DND-41 (cell line): ENCODE results near the gene LRP1.

ENCODE experiments used
- ATAC-seq: fragments of 200-7000 bp; cut with Tn5 transposase; 3 replicates; pipeline ENCODE4 v1.9.1; 2021; ENCODE audit warnings: low read depth; ENCODE audit not compliant: insufficient read depth
- DNase-seq: peaks from one replicate; pipeline ENCODE4 v3.0.0-alpha.2; 2020
- H2AFZ ChIP-seq: 2 replicates; pipeline ENCODE4 v1.6.0; 2012; ENCODE audit warnings: low read depth, low read length
- H3K27ac ChIP-seq: 2 replicates; pipeline ENCODE4 v1.5.1; 2012; ENCODE audit warnings: low read length, inconsistent platforms
- H3K27me3 ChIP-seq: fragments of 200-600 bp; sonication (generic); 2 replicates; pipeline ENCODE4 v1.6.0; 2012; ENCODE audit warnings: low read length, mild to moderate bottlenecking, inconsistent platforms; ENCODE audit not compliant: insufficient read depth, poor library complexity
- H3K36me3 ChIP-seq: 2 replicates; pipeline ENCODE4 v1.5.1; 2012; ENCODE audit warnings: low read length, inconsistent platforms; ENCODE audit not compliant: insufficient read depth
- H3K4me1 ChIP-seq: 2 replicates; pipeline ENCODE4 v1.5.1; 2012; ENCODE audit warnings: mild to moderate bottlenecking, low read length; ENCODE audit not compliant: insufficient read depth
- H3K4me2 ChIP-seq: 2 replicates; pipeline ENCODE4 v1.6.0; 2012; ENCODE audit warnings: mild to moderate bottlenecking, moderate library complexity, low read length, inconsistent platforms; ENCODE audit not compliant: insufficient read depth
- H3K4me3 ChIP-seq, 2 experiments: fragments of 200-600 bp in 1 of 2; shearing (Covaris generic) in 1 of 2; 2 replicates each; pipeline ENCODE4 v1.5.1; 2012 to 2016; ENCODE audit warnings: inconsistent platforms in 2 of 2, low read length in 2 of 2, mild to moderate bottlenecking in 2 of 2, low read depth in 1 of 2, moderate library complexity in 1 of 2
- H3K79me2 ChIP-seq: 2 replicates; pipeline ENCODE4 v1.6.0; 2012; ENCODE audit warnings: low read length, inconsistent platforms; ENCODE audit not compliant: insufficient read depth
- H3K9ac ChIP-seq: 2 replicates; pipeline ENCODE4 v1.6.0; 2012; ENCODE audit warnings: low read depth, mild to moderate bottlenecking, inconsistent platforms, low read length, moderate library complexity
- H3K9me3 ChIP-seq: 2 replicates; pipeline ENCODE4 v1.5.1; 2012; ENCODE audit warnings: low read length, moderate library complexity, mild to moderate bottlenecking, inconsistent platforms; ENCODE audit not compliant: insufficient read depth, severe bottlenecking
- H4K20me1 ChIP-seq: 2 replicates; pipeline ENCODE4 v1.6.0; 2012; ENCODE audit warnings: low read length; ENCODE audit not compliant: insufficient read depth
- EZH2 ChIP-seq: IDR thresholded peaks from 3 replicates; pipeline ENCODE4 v1.6.1; 2012; ENCODE audit warnings: borderline replicate concordance, low read depth, mild to moderate bottlenecking, moderate library complexity, low read length, inconsistent platforms; ENCODE audit not compliant: severe bottlenecking
- TF ChIP-seq, protein P1 (sequence below): IDR thresholded peaks from 2 replicates; pipeline ENCODE4 v1.5.1; 2012; ENCODE audit warnings: borderline replicate concordance, low read length, moderate library complexity, mild to moderate bottlenecking; ENCODE audit not compliant: poor library complexity, severe bottlenecking; ENCODE audit errors: extremely low read depth

LRP1 gene

GRCh38 chr12:57194253-57194652, 66.0 kb downstream of the LRP1 start:
- DNase-seq (no peak), ATAC-seq (no peak)
- H3K4me1 ChIP-seq: no peaks in the 10 kb centered on the region
- H3K27me3 ChIP-seq: no peaks in the 10 kb centered on the region
- no peak overlapping the region for H3K9ac ChIP-seq
- H4K20me1 ChIP-seq: no peaks in the 10 kb centered on the region; the same call in 1 of the 2 replicates
- H2AFZ ChIP-seq: no peak overlapping the region
- no peaks in the 10 kb centered on the region for H3K79me2 ChIP-seq
- no peak overlapping the region for H3K4me3 ChIP-seq
- no peaks in the 10 kb centered on the region for H3K36me3 ChIP-seq
- H3K4me2 ChIP-seq: no peak overlapping the region
- no peak overlapping the region for H3K27ac ChIP-seq
- H3K9me3 ChIP-seq: no peaks in the 10 kb centered on the region
- TF ChIP-seq, protein P1, sequence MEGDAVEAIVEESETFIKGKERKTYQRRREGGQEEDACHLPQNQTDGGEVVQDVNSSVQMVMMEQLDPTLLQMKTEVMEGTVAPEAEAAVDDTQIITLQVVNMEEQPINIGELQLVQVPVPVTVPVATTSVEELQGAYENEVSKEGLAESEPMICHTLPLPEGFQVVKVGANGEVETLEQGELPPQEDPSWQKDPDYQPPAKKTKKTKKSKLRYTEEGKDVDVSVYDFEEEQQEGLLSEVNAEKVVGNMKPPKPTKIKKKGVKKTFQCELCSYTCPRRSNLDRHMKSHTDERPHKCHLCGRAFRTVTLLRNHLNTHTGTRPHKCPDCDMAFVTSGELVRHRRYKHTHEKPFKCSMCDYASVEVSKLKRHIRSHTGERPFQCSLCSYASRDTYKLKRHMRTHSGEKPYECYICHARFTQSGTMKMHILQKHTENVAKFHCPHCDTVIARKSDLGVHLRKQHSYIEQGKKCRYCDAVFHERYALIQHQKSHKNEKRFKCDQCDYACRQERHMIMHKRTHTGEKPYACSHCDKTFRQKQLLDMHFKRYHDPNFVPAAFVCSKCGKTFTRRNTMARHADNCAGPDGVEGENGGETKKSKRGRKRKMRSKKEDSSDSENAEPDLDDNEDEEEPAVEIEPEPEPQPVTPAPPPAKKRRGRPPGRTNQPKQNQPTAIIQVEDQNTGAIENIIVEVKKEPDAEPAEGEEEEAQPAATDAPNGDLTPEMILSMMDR: no peak
- TF ChIP-seq EZH2: no peak

DNA sequence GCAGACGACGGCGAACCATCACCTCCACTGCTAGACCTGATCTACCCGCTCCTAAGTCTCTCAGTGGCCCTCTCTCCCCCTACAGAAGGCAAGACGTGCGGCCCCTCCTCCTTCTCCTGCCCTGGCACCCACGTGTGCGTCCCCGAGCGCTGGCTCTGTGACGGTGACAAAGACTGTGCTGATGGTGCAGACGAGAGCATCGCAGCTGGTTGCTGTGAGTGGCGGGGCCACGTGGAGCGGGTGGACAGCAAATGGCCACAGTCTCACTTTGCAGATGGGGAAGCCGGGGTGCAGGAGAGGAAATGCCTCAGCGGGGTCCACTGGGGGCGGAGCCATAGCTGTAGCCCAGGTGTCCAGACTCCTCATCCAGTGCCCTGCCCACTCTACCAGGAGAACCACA, 66.9 kb downstream of the LRP1 start:
- no peak for ATAC-seq
- Histone ChIP-seq H3K27ac (no peak overlapping the region), H3K36me3 (no peaks in the 10 kb centered on the region), H2AFZ (no peak overlapping the region), H3K9ac (no peak overlapping the region), H4K20me1 (no peaks in the 10 kb centered on the region; the same call in 1 of the 2 replicates), H3K4me3 (no peak overlapping the region), H3K4me1 (no peaks in the 10 kb centered on the region), H3K4me2 (no peak overlapping the region), H3K9me3 (no peaks in the 10 kb centered on the region), H3K27me3 (no peaks in the 10 kb centered on the region), H3K79me2 (no peaks in the 10 kb centered on the region)
- DNase-seq: no peak
- TF ChIP-seq EZH2: no peak
- TF ChIP-seq, protein P1: no peak

DNA sequence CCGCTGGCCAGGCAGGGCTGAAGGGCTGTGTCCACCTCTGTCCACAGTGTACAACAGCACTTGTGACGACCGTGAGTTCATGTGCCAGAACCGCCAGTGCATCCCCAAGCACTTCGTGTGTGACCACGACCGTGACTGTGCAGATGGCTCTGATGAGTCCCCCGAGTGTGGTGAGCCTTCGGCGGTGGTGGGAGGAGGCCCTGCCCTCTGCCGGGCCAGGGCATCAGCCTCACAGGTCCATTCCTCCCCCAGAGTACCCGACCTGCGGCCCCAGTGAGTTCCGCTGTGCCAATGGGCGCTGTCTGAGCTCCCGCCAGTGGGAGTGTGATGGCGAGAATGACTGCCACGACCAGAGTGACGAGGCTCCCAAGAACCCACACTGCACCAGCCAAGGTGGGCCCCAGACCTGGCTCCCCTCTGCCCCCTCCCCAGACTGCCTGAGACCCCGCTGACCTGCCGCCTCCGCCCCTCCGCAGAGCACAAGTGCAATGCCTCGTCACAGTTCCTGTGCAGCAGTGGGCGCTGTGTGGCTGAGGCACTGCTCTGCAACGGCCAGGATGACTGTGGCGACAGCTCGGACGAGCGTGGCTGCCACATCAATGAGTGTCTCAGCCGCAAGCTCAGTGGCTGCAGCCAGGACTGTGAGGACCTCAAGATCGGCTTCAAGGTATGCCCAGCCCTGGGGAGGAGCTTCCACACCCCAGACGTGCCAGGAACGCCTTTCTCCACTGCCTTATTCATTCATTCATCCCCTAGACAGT, 67.5 kb downstream of the LRP1 start:
- Histone ChIP-seq H3K9ac (no peak overlapping the region), H3K4me1 (no peaks in the 10 kb centered on the region), H3K27ac (no peak overlapping the region), H3K79me2 (no peaks in the 10 kb centered on the region), H3K9me3 (no peaks in the 10 kb centered on the region), H3K36me3 (no peaks in the 10 kb centered on the region), H3K4me3 (no peak overlapping the region), H4K20me1 (no peaks in the 10 kb centered on the region; the same call in 1 of the 2 replicates), H2AFZ (no peak overlapping the region), H3K4me2 (no peak overlapping the region), H3K27me3 (no peaks in the 10 kb centered on the region)
- DNase-seq (no peak), ATAC-seq (no peak)
- no peak for TF ChIP-seq EZH2
- TF ChIP-seq, protein P1: peak; percentile 7
